ENCODE data around the gene NOTCH1. TPM values are rescaled to one million over a fixed set of nuclear protein-coding genes. Genes with fewer than 3 reads are reported as not detected.

Gene NOTCH1
- total and polyA plus RNA-seq, 2 of the 4 experiments (the other 2 are of a cell fraction): 1.8 to 6.0 TPM

- TF ChIP-seq CTCF (conservative IDR thresholded peaks at IDR 0.05; ENCODE audit: low read depth, low read length): no peak
- TF ChIP-seq NFE2L2 (IDR thresholded peaks at IDR 0.05; ENCODE audit: low read depth, low read length): no peak
- no peak for TF ChIP-seq USF2 (IDR thresholded peaks at IDR 0.05; ENCODE audit: low read depth, low read length)
- TF ChIP-seq MAFK (IDR thresholded peaks at IDR 0.05; ENCODE audit: low read depth, low read length): no peak
These were observed 47.7 kb downstream of the NOTCH1 start (continued) for GRCh38 chr9:136497916-136498695.

All from IMR-90 (cell line).